Fibroblast of skin of scalp (primary cell): ENCODE data around the gene JPH4.

Source experiments
- DNase-seq: peaks from one replicate; pipeline ENCODE4 v3.0.0-alpha.2; 2013

Gene JPH4

DNA sequence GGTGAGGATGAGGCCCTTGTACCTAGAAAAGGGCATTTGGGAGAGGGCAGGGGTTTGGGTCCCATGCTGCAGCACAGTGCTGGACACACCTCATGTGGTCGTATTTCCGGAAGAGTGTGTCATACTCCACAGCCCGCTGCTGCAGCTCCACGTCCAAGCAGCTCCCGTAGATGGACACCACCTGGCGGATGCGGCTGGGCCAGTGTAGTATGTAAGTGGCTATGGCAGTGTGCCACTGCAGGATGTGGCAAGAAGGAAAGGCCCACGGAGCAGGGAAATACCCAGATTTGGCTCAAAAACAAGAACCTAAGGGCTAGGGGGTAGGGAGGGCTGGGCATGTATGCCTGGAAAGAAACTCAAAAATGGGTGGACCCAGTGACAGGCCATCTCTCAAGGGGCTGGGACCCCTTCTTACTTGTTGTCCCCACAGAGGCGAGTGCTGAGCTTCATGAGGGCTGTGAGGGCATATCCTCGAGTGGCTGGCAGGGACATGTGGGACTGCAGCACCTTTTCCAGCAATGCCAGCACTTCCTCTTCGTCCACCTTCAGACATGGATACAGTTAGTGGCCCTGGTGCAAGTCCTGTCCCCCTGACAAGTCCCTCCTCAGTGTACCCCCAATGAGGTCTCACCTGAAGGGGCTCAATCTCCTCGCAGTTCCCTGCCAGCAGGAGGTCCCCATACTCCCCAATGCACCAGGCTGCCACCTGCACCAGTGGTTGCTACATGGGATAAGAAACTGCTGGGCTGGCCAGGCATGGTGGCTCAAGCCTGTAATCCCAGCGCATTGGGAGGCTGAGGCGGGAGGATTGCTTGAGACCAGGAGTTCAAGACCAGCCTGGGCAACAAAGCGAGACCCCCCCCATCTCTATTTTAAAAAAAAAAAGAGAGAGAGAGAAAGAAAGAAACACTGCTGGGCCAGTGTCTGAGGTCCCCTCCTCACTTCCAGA, 16.4 kb downstream of the JPH4 start:
- DNase-seq, result no peak

DNA sequence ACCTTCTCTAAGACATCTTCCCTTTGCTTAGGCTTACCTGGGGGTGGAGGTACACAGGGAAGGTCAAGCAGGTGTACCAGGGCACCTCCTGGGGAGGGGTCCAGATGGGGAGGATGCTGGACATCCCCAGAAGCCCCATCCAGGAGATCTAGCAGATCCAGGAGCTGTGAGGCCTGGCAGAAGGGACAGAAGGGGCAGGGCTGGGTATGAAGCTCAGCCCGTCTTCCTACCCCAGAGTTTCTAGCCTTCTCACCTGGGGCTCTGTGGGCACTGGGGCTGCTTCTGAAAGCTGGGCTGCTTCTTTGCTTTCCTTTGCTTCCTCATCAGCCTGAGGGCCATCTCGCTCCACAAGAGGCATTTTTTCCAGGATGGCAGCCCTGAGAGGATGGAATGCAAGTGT, 17.3 kb downstream of the JPH4 start:
- no peak for DNase-seq

DNA sequence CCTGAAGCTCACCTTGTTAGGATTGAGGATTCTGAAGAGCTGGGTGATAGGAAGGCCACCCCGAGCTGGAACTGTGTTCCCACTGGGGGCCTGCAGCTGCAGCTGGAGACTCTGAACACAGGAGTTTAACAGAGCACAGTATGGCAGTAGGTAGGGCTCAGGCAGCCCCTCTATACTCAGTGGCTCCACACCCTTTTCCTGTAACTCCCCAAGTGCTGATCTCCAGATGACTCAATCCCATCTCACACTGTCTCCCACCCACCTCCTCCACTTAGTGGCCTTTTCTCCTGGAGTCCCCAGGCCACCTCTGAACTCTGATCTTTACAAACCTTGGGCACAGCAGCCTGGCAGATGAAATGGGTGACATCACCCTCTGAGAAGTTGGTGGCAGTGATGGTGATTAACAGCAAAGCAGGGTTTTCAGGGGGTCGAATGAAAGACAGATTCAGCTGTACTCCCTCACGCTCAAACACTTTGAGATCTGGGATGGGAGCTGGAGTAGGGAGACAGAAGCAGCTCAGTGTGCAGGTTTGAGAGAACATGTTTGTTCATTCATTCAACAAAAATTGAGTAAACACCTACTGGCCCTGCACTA, 18.6 kb downstream of the JPH4 start:
- DNase-seq, result no peak

DNA sequence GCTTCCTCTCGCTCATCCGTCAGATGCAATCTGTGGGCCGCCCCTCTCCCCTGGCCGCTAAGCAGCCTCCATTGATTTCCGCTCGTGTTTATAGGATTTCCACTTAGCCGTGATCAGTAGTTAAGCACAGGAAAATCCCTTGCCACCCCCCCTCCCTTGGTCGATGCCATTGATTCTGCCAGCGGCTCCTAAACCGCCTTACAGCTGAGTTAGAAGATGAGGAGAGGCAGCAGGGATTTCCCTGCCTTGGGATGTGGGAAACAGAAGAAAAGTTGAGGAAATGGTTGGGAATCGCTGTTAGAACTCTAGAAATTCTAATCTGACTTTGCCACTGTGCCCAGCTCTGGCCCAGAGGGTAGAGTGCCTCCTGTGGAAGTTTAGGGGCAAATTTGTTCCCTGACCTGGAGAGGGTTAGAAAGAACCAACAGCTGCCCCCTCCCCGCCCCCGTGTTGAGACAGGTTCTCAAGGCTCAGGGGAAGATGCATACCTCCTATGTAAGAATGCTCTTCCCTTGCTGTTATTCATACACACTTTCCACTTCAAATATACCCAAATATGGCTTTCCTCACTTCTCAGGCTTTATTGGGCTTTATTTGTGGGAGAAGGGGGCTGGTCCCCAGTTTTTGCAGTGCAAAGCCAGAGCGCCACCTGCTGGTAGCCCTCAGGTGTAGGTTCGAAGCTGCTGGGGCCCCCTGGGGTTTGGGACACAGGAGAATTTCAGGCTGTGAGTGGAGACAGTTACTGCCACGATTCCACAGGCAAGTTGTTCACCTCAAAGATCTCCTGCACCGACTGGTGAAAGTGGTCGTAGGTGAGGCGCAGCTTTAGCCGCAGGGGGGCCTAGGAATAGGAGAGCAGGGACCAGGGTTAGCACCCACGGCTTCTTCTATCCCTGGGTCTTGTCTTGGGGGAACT, 19.3 kb downstream of the JPH4 start:
- peak; percentile 67 for DNase-seq

DNA sequence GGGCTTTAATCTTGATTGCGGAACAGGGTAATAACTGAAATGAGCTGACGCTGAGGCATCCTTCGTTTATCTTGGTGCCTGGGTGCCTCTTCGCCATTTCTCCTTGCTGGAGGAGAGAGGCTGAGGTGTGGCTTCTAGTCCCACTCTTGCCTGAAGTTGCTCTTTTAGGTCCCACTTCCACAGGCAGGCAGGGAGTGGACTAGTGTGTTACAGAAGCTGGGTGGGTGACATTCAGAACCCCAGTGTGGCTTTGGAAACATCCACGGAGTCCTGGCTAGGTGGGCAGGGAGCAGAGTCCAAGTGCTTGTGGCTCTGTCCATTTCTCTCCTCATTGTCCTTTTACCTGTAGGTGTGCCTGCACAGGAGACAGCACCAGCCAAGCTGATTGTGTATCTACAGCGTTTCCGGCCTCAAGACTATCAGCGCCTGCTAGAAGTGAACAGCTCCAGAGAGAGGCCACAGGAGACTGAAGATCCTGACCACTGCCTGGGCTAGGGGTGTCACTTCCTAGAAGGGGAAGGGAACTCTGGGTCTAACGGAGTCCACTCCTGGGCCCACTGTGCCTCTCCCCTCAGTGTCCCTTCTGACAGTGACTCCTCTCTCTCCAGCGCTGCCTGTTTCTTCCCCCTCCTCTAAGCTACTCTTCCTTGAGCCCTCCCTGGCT, 20.1 kb downstream of the JPH4 start:
- no peak for DNase-seq

DNA sequence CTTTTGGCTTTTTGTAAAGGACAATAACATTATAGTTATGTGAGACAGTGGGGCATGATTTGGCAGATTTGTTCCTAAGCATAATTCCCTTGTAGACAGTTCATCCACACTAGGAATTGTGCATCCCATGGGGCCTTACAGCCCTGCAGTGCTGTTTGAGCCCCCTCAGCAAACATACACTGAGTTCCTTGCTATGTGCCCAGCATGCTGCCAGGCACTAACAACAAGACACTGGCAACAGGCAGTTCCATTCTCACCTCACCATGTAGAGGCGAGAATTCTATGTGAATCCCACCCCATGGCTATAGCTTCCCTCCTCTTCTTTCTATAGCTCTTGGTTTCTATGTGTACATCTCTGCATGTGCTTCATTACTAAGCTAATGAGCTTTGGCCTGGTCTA, 20.6 kb downstream of the JPH4 start:
- no peak for DNase-seq

DNA sequence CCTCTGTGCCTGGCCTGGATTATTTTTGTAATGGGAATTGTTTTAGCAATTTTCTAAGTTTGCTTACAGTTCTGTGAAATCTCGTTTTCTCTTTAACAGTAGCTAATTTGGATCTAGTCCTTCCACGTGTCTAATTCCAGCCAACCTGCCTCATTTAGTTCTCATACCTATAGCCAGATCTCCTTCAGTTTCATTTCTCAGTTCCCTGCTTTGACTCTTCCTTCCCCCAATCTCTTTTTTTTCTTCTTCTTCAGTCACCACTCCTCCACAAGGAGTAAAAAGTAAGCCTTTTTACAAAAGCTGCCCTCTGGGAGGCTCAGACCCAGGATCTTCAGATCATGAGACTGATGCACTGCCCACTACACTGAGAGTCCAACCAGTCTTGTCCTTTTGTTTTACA, 21.1 kb downstream of the JPH4 start:
- no peak for DNase-seq

DNA sequence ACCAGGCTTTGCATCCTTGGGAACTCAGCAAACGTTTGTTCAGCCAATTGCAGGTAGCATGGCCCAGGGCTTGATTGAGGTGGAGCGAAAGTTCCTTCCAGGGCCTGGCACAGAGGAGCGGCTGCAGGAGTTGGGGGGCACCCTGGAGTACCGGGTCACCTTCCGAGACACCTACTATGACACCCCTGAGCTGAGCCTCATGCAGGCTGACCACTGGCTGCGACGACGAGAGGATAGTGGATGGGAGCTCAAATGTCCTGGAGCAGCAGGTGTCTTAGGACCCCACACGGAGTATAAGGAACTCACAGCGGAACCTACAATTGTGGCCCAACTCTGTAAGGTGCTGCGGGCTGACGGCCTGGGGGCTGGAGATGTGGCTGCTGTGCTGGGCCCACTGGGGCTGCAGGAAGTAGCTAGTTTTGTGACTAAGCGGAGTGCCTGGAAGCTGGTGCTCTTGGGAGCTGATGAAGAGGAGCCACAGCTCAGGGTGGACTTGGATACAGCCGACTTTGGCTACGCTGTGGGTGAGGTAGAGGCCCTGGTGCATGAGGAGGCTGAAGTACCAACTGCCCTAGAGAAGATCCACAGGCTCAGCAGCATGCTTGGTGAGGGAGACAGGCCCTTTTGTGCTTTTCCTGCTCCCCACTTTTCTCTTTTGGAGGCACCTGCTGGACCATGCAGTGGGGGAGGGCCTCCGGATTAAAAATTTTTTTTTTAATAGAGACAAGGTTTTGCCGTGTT, 21.7 kb downstream of the JPH4 start:
- DNase-seq, result no peak

DNA sequence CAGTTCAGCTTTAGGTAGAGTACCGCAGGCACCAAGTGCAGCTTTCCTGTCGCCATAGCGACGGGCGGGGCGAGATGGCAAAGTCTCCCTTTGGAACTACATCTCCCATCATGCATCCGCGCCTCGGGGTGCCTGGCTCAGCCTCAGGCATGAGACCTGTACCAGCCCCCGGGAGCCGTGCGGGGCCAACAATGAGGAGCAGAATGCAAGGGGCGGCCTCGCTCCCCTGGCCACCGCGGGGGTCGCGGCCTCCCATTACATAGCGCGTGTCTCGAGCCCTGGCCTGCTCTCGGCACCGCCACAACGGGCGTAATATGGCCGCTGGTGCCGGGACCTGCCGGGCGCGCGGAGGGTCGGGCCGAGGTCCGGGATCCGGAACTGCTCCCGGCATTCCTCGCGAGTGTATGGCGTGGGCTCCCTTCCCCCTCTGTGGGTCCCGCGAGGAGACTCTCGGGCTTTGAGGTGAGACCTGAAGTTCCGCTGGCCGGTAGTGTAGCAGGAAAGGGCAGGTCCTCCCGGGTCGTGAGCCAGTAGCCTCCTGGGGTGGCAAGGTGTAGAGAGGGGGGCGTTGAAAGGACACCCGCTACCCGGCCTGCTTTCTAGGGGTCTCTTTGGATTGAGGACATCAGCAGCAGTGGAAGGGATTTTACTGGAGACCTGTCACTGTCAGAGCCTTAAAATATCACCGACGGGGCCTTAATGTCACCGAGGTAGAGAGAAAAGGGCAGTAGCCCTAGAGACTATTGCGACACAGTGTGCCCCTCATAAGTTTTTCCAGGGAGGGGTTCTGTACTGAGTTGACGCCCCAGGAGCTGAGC, 22.5 kb downstream of the JPH4 start, which contains the start of gene THTPA:
Gene THTPA (plus strand): TSS at position 390 of the 818 bp plus-strand sequence. CDS start 487 bp downstream, outside the sequence.
- peak; percentile 89 for DNase-seq

DNA sequence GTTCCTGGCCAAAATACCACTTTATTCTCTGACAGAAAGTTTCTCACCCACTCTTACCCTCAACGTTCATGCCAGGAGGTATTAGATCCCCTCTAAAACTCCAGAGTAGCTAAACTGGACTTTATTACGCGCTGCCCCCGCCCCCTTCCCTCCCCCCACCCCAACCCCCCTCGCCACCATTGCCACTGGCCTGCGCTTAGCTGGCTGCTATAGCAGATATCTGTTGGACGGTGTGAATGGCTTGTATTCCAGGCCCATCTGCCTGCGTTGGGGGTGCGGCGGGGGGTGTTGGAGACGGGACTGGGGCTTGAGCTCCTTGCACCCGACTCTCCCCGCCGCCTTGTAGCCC, 23.1 kb downstream of the JPH4 start:
- DNase-seq, result no peak

DNA sequence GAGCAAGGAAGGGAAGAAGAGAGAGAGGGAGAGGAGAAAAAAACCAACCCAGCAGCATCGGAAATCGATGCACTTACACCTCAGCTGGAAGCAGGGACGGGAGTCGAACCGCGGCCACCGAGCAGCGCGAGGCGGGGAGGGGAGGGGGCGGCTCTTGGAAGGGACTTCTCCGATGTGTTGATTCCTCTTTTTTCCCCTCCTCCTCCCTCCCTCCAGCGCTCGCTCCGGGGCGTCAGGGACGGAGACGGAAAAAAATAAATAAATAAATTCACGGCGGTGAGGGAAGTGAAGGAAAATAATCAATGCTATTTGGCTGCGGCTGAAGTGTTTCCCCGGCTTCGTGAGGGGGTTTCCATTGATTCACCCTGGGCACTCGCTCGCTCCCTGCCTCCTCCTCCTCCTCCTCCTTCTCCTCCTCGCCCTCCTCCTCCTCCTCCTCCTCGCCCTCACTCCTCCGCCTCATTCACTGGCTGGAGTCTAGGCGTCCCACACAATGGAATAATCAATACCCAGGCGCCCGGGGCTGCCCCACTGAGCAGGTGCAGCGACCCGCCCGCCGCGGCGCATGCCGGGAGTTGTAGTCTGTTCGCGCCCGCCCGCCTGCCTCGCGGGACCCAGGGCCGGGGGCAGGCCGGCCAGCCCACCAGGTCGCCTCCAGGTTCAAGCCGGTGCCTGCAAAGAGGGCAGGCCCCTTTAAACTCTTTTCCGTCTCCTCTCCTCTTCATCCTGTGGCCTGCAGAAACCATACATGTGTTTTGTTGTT, 27.1 kb downstream of the JPH4 start, which contains the start of gene ZFHX2:
Gene ZFHX2 (minus strand): TSS at position 500 of the 763 bp plus-strand sequence. CDS start 16,440 bp downstream, outside the sequence.
- DNase-seq, result peak; percentile 76

DNA sequence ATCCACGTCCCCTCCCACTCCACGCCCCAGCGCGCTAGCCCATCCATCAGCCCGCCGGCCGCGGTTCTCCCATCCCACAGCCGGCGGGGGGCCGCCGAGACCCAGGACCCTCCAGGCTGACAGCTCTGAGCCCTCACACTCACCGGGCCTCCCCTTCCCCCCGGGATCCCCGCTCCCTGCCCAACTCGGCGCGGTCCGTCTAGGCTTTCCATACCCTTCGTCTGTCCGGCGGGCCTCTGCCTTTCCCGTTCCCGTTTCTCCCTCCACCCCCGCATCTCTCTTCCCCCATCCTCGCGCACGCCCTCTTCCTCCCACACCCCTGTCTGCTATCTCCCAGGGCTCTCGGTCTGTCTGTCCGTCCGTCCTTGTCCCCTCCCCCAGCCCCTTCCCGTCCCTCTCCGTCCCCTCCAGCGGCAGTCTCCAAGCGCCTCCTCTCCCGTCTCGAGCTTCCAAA, 27.8 kb downstream of the JPH4 start:
- no peak for DNase-seq

DNA sequence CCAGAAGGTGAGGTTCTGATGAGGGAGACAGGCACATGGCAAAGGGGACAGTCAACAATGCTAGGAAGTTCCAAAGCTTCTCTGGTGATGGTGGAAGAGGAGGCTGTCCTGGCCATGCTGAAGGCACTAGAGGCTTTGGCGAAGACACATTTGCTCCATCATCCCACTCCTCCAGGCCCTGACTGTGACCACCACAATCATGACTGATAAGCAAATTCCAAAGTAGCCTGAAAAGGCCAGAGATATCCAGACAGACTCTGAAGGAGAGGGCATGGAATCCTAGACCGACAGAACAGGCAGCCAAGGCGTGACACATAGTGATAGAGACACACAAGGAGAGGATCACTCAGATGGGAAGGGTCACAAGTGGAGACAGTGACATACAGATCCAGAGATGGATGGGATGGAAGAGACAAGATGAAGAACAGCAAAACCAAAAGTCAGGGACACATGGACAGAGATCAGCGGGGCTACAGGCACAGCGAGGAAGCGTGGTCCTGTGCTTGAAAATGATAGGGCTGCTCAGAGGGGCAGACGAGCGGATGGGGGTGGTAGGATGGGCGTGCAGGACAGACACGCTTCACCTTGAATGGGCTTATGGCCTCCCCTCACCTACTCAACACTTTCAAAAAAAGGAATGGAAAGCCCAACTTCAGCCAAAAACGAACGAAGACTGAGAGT, 28.3 kb downstream of the JPH4 start:
- DNase-seq, result no peak

DNA sequence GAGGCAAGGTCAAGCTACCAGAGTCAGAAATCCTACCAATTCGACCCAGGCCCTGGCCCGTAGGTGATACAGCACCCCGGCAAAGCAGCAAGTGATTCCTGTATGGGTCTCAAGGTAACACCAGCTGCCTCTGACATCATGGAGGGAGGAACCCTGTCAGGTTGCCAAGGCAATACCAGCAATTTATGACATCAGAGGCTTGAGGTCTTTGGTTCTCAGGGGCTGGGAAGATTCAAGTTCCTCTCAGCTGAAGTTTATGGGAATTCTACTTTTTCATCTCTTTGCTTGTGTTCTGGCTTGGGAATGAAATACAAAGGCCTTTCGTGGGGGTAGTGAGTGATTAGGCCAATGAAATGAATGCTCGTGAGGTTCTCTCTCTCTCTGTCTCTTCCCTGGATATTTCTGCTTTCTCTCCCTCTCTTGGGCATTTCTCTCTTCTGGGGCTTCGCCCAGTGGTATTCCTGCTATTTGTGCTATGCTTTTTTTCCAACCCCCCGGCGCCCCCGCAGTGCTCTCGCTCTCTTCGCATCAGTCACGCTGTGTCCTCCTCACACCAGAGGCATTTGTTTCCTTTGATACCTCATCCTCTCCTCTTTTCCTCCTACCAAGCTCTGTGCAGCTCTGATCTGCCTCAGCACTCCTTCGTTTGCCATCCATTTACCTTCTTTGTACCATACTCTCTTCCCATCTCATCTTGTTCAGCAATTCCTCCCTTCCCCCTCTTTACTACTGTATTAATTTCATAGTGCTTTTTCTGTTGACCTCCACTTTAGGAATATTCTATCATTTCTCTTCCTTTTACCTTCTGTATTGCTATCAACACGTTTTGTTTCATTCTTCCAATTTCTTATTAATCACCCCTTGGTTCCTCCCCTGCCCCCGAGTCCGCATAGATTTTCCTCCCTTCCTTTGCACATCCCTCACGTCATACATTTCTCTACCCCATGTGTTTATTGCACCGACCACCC, 30.0 kb downstream of the JPH4 start:
- DNase-seq, result peak; percentile 93

DNA sequence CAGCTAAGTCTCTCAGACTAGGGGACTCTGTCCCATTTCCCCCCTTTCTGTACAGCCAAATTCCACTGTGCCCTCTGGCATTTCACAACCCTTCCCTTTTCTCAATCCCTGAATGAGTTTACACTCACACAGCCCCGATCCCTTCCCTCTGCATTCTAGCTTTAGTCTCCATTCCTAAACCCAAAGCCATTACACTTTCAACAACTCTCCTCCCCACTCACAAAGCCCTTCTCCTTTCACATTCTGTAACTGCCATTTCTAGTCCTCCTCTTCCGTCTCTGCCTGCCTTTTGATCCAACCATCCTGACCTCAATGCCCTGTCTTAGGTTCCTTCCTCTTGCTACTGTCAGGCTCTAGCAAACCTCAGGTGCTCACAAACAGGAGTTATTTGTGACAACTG, 30.7 kb downstream of the JPH4 start:
- no peak for DNase-seq

DNA sequence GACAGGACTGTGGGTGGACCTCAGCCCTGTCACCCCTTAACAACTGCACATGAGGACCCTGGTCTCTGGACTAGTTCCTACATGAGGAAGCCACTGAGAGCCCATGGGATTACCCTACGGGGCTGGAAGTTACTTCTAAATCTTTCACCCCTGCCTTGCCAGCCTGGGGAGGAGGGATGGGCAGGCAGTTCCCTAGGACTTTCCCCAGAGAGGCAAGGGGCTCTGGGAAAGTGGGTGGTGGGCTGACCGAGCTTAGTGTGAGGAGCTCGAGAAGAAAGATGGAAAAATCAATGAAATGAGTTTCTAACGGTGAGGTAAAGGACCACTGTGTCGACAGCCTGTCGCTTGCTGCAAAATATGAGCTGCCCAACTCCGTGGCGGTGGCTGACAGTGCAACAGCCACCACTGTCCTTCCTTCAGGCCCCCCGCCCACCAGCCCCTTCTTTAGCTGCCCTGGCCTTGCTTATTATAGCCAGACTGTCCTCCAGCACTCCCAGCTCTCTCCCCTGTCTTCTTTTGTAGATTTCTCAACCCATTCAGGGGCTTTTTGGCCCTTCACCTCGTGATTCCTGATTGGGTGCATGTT, 32.0 kb downstream of the JPH4 start:
- no peak for DNase-seq

DNA sequence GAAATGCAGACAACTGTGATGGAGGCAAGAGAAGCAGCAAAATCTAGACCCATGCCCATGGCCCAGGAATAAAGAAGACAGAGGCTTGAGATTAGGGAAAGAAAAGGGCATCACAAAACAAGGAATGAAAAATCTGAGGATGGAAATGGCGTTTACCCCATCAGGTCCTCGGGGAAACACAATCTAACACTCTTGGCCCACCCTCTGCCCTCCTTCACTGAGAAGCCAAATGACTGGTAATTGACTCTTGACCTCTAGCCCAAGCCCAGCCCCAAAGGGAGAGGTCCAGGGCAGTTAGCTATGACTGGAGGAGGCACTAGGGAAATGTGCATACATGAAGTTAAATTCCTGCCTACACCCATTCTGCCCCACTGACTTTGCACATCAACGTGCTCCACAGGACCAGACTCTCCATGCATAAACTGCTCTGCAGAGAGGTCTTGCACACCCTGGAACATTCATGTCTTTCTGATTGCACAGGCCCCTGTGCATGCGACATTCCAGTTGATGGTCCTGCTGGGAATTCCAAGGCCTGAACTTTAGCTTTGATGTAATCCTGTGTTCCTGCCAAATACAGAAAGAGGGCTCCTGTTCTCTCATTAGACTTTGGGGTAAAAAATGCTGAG, 32.7 kb downstream of the JPH4 start:
- no peak for DNase-seq
